HG02678 (cell line): ENCODE measurements around the gene CHGA.

ENCODE experiments used
- ATAC-seq: cut with Tn5 transposase; IDR thresholded peaks from one replicate; pipeline ENCODE4 v1.9.1; 2021; ENCODE audit warnings: mild to moderate bottlenecking, moderate library complexity; ENCODE audit not compliant: unreplicated experiment

The CHGA gene

GRCh38 chr14:92976268-92976667, 53.3 kb downstream of the CHGA start:
- ATAC-seq, result no peak

DNA sequence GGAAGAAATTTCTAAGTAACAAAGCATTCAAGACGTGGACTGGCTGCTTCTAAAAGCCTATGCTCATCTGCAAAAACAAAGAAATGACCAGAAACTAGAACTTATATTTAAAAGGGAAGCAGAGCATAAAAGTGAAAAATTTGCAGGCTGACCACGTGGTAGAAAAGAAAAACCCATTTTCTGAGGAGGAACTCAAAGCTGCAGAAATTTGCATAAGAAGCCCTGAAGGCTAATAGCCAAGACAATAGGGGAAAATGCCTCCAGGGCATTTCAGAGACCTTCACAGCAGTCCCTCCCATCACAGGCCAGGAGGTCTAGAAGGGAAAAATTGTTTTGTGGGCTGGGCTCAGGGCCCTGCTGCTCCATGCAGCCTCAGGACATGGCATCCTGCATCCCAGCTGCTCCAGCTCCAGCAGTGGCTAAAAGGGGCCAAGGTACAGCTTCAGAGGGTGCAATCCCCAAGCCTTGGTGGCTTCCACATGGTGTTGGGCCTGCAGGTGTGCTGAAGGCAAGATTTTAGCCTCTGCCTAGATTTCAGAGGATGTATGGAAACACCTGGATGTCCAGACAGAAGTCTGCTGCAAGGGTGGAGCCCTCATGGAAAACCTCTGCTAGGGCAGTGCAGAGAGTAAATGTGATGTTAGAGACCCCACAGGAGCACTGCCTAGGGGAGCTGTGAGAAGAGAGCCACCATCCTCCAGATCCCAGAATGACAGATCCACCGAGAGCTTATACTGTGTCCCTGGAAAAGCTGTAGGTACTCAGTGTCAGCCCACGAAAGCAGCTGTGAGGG, 55.5 kb downstream of the CHGA start:
- no peak for ATAC-seq

DNA sequence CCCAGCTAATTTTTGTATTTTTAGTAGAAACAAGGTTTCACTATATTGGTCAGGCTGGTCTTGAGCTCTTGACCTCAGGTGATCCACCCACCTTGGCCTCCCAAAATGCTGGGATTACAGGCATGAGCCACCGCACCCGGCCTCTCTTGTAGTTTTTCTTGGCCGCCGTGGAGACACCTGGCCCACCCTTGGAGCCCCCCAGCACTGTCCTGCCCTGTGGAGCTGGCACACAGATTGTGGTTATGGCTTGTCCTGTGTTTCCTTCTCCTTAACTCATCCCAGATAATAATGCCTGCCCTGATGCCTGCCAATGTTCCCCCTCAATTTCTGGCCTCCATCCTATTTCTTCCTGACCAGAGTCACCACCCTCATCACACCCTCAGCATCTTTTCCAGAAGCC, 57.9 kb downstream of the CHGA start:
- no peak for ATAC-seq

- ATAC-seq, result no peak
Measured at GRCh38 chr14:92981726-92982125, 58.8 kb downstream of the CHGA start.

GRCh38 chr14:92982956-92983355, 60.0 kb downstream of the CHGA start:
- ATAC-seq, result no peak

GRCh38 chr14:92984082-92984788, 61.3 kb downstream of the CHGA start:
- ATAC-seq, result no peak
